ENCODE data around the gene TSEN54.

DNA sequence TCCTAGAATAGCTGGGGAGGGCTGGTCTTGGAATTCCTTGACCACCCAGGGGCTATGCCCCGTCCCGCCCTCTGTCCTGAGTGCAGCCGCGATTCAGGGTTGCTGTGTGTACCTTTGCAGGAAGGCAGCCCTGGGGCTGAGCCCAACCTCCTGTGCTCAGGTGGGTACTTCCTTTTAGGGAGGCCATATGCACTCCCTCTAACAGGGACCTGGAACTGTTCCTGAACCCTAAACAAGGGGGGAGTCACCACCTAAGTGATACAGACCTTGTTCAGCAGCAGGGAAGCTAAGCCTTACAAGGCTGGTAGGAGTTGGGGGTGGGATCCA is 33.8 kb downstream of the TSEN54 start:
- no peak for TF ChIP-seq EP300 (IDR thresholded peaks at IDR 0.05)
- no peak for TF ChIP-seq POLR2A (IDR thresholded peaks at IDR 0.05)
